GM18499 (cell line): ENCODE data around the gene PC.
"Not testable (repeated sequence)": the region's sequence is repeated elsewhere in the genome, so short reads cannot be mapped to it uniquely, and the experiment has no call there.

ENCODE experiments used
- ATAC-seq: cut with Tn5 transposase; IDR thresholded peaks from one replicate; pipeline ENCODE4 v1.9.1; 2021; ENCODE audit warnings: moderate number of reproducible peaks; ENCODE audit not compliant: insufficient read depth, unreplicated experiment

The PC gene

DNA sequence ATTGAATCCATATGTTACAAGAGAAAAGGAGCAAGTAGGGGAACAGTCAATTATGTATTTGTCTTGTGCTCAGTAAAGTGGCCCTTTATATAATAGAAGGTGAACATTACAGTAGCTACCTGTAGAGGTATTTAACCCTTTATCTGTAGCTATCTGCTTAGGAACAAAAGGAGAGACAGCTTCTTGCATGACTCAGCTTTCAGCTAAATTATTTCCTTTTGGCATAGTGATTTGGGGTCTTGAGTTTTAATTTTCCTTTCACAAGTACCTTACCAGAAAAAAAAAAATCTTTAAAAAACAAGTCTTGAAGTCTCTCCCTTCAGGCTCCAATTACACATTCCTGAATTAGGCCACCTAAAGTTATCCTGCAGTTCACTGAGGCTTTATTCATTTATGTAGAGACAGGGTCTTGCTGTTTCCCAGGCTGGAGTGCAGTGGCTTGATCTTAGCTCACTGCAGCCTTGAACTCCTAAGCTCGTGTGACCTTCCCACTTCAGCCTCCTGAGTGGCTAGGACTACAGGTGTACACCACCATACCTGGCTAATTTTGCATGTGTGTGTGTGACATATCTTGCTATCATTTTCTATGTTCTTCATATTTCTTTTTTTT, 147.5 kb downstream of the PC start:
- ATAC-seq = no peak

DNA sequence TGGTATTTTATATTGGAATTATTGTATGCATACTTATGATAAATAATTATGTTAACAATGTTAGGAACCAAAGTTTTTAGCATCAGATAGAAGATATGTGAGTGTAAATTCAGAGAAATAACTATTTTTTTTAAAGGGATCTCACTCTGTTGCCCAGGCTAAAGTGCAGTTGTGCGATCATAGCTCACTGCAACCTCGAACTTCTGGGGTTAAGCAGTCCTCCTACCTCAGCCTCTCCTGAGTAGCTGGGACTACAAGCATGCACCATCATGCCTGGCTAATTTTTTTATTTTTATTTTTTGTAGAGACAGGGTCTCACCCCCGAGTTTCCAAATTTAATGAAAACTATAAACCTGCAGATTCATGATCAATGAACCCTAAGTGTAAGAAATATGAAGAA, 148.6 kb downstream of the PC start:
- ATAC-seq = no peak

DNA sequence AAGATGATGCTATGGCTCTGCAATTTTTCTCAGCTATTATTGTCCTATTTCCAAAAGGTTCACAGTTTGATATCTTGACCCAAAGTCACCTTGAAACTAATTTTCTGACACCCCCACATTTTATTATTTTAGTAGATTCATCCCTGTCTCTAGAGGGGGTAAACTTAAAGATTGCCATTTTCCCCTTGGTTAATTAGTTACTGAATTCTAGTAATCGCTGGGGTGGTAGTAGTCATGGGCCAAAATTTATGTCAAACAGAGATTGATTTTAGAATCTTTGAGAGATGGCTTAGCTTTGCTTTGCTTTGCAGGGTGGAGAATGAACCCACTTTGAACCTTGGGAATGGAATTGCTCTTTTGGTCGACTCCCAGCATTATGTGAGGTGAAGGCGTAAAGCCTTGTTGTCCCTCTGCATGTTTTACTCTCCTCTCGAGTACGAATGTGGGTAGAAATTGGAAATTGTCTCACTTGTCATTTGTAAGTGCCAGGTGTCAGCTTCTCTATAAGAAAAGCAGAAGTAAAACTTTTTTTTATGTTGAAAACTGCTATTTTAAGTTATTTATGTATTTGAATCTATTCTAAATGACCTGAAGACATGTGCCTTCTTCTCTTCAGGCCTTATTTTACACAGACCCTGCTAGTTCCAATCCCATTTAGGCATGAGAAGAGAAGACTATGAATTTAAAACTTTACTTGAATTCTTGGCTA, 157.3 kb downstream of the PC start:
- no peak for ATAC-seq

DNA sequence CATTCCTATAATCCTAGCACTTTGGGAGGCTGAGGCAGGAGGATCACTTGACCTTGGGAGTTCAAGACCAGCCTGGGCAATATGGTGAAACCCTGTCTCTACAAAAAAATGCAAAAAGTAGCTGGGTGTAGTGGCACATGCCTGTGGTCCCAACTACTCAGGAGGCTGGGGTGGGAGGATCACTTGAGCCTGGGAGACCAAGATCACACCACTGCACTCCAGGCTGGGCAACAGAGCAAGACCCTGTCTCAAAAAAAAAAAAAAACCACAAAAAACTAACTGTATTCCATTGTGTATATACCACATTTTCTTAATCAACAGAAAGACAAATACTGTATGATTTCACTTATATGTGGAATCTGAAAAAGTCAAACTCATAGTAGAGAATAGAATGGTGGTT, 158.4 kb downstream of the PC start:
- not testable (repeated sequence) for ATAC-seq
